Panc1 (cell line): ENCODE results near the gene ELMO1. TPM values are rescaled to one million over a fixed set of nuclear protein-coding genes. Genes with fewer than 3 reads are reported as not detected.

ENCODE experiments used
- ATAC-seq: fragments of 200-7000 bp; cut with Tn5 transposase; 2 replicates; pipeline ENCODE4 v1.9.1; 2020; ENCODE audit warnings: mild to moderate bottlenecking, moderate library complexity
- BruUV-seq: library from RNA; stranded (reverse); fragments of 400-500 nt; replicated peaks from 2 replicates; lab custom pipeline; 2021; lab: Mats Ljungman, UMichigan
- CTCF ChIA-PET: fragments of 300-600 bp; sonication (Branson Sonifier 250); formaldehyde crosslinking; loops from one replicate; lab custom pipeline; 2022; ENCODE audit warnings: antibody characterized with exemption; lab: Charles Lee
- POLR2A ChIA-PET: fragments of 300-600 bp; sonication (Branson Sonifier 250); formaldehyde crosslinking; loops from one replicate; lab custom pipeline; 2022; ENCODE audit warnings: antibody characterized with exemption; lab: Charles Lee
- DNase-seq: peaks from one replicate; pipeline ENCODE4 v3.0.0-alpha.2; 2010; ENCODE audit warnings: low read depth, low spot score
- H3K27ac ChIP-seq: 2 replicates; pipeline ENCODE4 v1.5.1; 2011; ENCODE audit warnings: mild to moderate bottlenecking, low read length, inconsistent platforms
- H3K27me3 ChIP-seq: fragments of 200-500 bp; sonication (Bioruptor generic); 2 replicates; pipeline ENCODE4 v1.6.0; 2014; ENCODE audit warnings: low read length, inconsistent platforms; ENCODE audit not compliant: control insufficient read depth, insufficient read depth
- H3K36me3 ChIP-seq: fragments of 200-500 bp; sonication (Bioruptor generic); 2 replicates; pipeline ENCODE4 v1.5.1; 2014; ENCODE audit warnings: inconsistent platforms, mild to moderate bottlenecking, low read length, moderate library complexity; ENCODE audit not compliant: control insufficient read depth, insufficient read depth
- H3K4me1 ChIP-seq: 2 replicates; pipeline ENCODE4 v1.5.1; 2011; ENCODE audit warnings: inconsistent platforms, mild to moderate bottlenecking, low read length, moderate library complexity; ENCODE audit not compliant: control insufficient read depth, insufficient read depth
- H3K4me3 ChIP-seq, 2 experiments: 2 replicates each; pipeline ENCODE4 v1.5.1; 2011 to 2012; ENCODE audit warnings: low read depth in 2 of 2, low read length in 2 of 2, mild to moderate bottlenecking in 2 of 2, inconsistent platforms in 1 of 2, moderate library complexity in 1 of 2
- H3K9me3 ChIP-seq: fragments of 200-500 bp; sonication (Bioruptor generic); 2 replicates; pipeline ENCODE4 v1.5.1; 2014; ENCODE audit warnings: low read depth, mild to moderate bottlenecking, inconsistent platforms, low read length, moderate library complexity; ENCODE audit not compliant: control insufficient read depth, insufficient read depth
- CTCF ChIP-seq: fragments of 450-650 bp; IDR thresholded peaks from 2 replicates; pipeline ENCODE4 v1.5.1; 2017; ENCODE audit warnings: mild to moderate bottlenecking
- POLR2AphosphoS5 ChIP-seq: IDR thresholded peaks from 2 replicates; pipeline ENCODE4 v1.6.1; 2012; ENCODE audit warnings: mild to moderate bottlenecking, low read depth, low read length, moderate library complexity
- SIN3A ChIP-seq: IDR thresholded peaks from 2 replicates; pipeline ENCODE4 v1.6.1; 2012; ENCODE audit warnings: low read depth, mild to moderate bottlenecking, low read length, moderate library complexity, borderline replicate concordance; ENCODE audit not compliant: insufficient read depth
- TCF7L2 ChIP-seq: IDR thresholded peaks from 2 replicates; pipeline ENCODE4 v1.6.1; 2011; ENCODE audit warnings: mild to moderate bottlenecking, low read depth, low read length, inconsistent platforms
- in situ Hi-C: cut with HindIII; loops from 2 replicates; pipeline ENCODE4 v1.10.0; 2016; ENCODE audit warnings: low sequenced_read_pairs, low pct_unique_long_range_greater_than_20kb
- intact Hi-C: fragments of 100-400 bp; cut with micrococcal nuclease; formaldehyde crosslinking; loops from one replicate; pipeline ENCODE4 v1.10.0; 2022; ENCODE audit not compliant: unreplicated experiment
- total RNA-seq: library from RNA; stranded (reverse); gene quantifications from one replicate; pipeline ENCODE4 v1.2.1, GENCODE V29; 2021; ENCODE audit not compliant: unreplicated experiment
- TF ChIP-seq, protein P1 (sequence below), 2 experiments: IDR thresholded peaks; 2 replicates each; pipeline ENCODE4 v1.6.1; 2011 to 2012; ENCODE audit warnings: low read depth in 2 of 2, control low read depth in 1 of 2, low read length in 1 of 2, mild to moderate bottlenecking in 1 of 2, moderate library complexity in 1 of 2; ENCODE audit not compliant: insufficient read depth in 1 of 2

Gene ELMO1
- total RNA-seq, 1 experiment from 2014 or later, result 0.80 TPM

GRCh38 chr7:37062560-37062859 is 386.2 kb downstream of the ELMO1 start:
- BruUV-seq, result no TSS peak
- Histone ChIP-seq H3K27ac (no peak overlapping the region), H3K9me3 (peaks cover 5% of the 10 kb centered on the region; the same call in 1 of the 2 replicates), H3K4me3 (no peak overlapping the region), H3K36me3 (no peaks in the 10 kb centered on the region), H3K27me3 (no peaks in the 10 kb centered on the region), H3K4me1 (no peaks in the 10 kb centered on the region)
- POLR2A ChIA-PET, result no interaction called here
- ATAC-seq (no peak), DNase-seq (no peak)
- intact Hi-C loops (no loop called here), in situ Hi-C loops (no loop called here)
- CTCF ChIA-PET, result no interaction called here
- TF ChIP-seq SIN3A, result no peak
- TF ChIP-seq, protein P1, sequence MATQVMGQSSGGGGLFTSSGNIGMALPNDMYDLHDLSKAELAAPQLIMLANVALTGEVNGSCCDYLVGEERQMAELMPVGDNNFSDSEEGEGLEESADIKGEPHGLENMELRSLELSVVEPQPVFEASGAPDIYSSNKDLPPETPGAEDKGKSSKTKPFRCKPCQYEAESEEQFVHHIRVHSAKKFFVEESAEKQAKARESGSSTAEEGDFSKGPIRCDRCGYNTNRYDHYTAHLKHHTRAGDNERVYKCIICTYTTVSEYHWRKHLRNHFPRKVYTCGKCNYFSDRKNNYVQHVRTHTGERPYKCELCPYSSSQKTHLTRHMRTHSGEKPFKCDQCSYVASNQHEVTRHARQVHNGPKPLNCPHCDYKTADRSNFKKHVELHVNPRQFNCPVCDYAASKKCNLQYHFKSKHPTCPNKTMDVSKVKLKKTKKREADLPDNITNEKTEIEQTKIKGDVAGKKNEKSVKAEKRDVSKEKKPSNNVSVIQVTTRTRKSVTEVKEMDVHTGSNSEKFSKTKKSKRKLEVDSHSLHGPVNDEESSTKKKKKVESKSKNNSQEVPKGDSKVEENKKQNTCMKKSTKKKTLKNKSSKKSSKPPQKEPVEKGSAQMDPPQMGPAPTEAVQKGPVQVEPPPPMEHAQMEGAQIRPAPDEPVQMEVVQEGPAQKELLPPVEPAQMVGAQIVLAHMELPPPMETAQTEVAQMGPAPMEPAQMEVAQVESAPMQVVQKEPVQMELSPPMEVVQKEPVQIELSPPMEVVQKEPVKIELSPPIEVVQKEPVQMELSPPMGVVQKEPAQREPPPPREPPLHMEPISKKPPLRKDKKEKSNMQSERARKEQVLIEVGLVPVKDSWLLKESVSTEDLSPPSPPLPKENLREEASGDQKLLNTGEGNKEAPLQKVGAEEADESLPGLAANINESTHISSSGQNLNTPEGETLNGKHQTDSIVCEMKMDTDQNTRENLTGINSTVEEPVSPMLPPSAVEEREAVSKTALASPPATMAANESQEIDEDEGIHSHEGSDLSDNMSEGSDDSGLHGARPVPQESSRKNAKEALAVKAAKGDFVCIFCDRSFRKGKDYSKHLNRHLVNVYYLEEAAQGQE (IDR thresholded peaks at IDR 0.05; ENCODE audit: insufficient read depth in 1 of 2, low read depth in 2 of 2, low read length in 1 of 2), result no peak
- no peak for TF ChIP-seq TCF7L2
- no peak for TF ChIP-seq CTCF
- no peak for TF ChIP-seq POLR2AphosphoS5

DNA sequence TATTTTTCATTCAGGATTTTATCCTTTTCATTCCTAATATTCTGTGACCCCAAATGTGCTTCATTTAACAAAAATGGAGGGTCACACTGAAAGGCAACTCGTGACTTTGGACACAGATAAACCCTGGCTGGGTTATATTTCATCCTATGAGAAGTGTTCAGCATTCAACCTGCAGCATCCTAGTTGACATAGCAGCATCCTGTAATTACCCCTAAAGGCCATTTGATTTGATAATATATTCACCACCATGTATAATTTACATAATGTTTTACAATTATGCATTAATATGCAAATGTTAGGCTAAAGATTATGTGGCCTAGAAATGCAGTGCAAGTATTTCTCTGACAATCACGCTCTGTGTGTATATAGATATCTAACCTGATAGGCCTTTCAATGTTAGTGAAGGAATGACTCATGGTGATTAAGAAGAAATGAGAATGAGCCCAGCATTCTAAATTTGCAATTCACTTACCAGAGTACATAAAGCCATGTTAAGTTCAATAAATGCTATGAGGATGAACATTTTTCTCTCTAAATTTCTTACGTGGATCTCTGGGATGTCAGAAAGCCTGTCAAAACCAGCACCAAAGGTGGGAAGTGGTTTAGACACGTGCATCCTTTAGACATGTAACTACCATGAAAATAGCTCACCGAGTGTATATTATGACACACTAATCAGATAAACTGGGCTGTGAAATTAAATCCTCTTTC is 386.7 kb downstream of the ELMO1 start:
- ChIA-PET CTCF (no interaction called here), POLR2A (interaction anchor here (0.5 kb wide), 1 partner anchor 145 kb away, joined by 4 read pairs; no protein-coding TSS in a partner anchor)
- H3K27me3 ChIP-seq, result no peaks in the 10 kb centered on the region
- no peak overlapping the region for H3K4me3 ChIP-seq
- no peaks in the 10 kb centered on the region for H3K36me3 ChIP-seq
- no peaks in the 10 kb centered on the region for H3K4me1 ChIP-seq
- intact Hi-C loops (no loop called here), in situ Hi-C loops (no loop called here)
- no TSS peak for BruUV-seq
- TF ChIP-seq, protein P1 (IDR thresholded peaks at IDR 0.05; ENCODE audit: insufficient read depth in 1 of 2, low read depth in 2 of 2, low read length in 1 of 2), result no peak
- TF ChIP-seq POLR2AphosphoS5, result no peak
- no peak for TF ChIP-seq SIN3A
- TF ChIP-seq CTCF, result no peak
- TF ChIP-seq TCF7L2, result no peak
- H3K27ac ChIP-seq, result no peak overlapping the region
- DNase-seq (no peak), ATAC-seq (no peak)
- H3K9me3 ChIP-seq, result peaks cover 5% of the 10 kb centered on the region; the same call in 1 of the 2 replicates
